Measurements from ENCODE around the gene CCNL1.

The CCNL1 gene

DNA sequence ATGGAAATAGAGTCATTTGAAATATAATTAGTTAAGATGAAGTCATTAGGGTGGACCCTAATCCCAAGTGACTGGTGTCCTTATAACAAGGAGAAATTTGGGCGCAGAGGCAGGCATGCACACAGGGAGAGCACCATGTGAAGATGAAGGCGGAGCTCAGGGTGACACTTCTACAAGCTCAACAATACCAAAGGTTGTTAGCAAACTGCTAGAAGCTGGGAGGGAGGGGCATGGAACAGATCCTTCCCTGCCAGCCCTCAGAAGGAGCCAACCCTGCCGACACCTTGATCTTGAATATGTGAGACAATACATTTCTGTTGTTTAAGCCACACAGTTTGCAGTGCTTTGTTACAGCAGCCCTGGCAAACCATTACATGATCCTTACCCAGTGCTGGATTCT lies 57.8 kb downstream of the CCNL1 start:
- DNase-seq = no peak

DNA sequence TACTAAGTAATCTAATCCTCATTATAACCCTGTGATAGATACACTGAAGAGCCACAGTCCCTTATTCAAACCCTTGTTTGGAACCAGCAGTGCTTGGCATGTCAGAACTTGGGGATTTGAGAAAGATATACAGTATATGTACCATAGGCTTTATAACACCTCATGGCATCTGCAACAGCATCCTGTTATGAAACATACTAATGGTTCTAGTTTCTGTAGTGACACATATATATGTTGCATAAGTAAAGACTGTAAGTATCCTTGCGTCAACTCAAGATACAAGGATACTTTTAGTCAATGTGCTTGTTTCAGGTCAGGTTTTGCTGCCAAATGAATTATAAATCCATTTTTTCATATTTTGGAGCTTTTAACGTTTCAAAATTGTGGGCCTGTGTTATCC lies 58.5 kb downstream of the CCNL1 start:
- no peak for DNase-seq

DNA sequence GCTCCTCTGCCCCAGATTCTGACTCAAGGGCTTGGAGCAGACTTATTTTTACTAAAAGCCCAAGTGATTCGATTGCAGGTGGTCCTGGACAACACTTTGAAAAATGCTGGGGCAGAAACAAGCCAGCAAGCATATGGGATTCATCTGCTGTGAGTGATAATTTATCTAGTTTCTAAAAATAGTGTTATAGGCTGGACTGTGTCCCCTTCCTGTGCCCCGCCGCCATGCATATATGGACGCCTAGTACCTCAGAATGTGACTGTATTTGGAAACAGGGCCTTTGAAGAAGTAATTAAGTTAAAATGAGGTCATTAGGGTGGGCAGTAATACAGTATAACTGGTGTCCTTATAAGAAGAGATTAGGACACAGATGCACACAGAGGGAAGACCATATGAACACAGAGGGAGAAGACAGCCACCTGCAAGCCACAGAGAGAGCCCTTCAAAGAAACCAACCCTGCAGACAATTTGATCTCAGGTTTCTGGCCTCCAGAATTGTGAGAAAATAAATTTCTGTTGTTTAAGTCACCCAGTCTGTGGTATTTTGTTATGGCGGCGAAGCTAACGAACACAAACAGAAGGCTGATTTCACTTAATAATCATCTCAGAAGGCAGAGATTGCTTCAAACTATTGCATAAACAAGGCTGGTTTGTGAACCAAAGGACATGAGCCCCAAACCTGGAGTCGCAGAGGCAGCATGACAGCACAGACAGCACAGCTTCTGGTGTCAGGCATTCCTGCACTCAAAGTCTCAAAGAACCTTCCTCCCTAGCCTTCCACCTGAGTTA lies 59.1 kb downstream of the CCNL1 start:
- no peak for DNase-seq

DNA sequence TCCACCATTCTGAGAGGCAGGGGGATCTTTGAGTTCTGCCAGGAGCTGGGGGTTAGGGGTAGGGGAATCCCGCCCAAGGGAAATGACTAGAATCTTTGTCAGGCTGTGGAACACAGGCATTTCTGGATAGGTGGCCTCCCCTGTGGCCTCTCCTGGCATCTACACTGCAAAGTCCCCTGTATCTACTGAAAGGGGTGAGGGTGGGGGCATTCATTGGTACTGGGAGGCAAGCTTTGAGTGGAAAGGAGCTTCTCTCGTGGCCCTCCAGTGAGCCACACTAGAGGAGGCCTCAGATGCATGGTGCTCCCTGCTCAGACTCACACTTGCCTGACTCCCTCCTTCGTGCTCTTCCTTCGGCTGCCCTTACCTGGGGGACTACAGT lies 59.9 kb downstream of the CCNL1 start:
- DNase-seq = no peak

DNA sequence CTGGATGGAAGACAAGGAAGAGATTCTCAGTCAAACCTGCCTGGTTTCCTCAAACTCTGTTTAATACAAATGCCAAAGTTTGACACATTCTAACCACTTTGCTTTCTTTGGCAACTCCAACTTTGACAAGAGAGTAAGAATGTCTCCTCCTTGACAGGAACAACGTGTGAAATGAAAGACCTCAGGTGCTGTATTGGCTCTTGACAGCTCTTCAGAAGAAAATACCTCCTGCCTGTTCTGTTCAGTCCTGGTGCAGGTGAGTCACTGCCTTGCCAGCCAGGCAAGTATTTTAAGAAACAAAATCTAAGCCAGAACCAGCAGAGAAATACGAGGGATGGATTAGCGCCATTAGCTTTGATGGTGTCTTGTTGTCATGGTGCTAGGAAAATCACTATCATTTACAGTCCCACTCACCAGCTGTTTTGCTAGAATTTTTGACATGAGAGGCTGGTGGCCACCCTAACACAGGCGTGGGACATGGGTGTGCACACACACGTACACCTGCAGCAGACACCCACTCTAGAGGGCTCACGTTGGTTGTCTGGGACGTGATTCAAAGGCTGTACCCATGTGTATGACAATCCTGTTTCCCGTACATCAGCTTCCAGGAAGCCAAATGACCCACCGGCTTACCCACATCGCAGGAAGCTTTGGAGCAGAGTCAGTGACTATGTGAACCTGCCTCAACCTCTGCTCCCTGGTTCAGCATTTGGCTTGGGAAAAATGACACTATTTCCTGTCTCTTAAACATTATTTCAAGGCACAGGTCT lies 60.4 kb downstream of the CCNL1 start:
- DNase-seq = no peak

DNA sequence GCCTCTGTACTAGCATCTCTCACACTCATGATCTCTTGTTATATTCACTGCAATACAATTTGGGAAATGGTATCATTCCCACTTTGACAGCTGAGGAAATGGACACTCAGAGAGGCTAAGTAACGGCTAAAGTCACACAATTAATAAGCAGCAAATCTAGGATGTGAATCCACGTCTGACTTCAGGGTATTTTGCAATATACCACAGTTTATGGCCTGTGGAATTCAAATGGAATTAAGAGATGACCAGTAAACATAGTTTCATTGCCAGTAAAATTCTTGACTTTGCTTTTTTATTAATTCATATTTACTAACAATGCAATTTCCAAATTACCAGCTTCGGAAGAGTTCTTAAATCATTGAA lies 61.1 kb downstream of the CCNL1 start:
- no peak for DNase-seq

DNA sequence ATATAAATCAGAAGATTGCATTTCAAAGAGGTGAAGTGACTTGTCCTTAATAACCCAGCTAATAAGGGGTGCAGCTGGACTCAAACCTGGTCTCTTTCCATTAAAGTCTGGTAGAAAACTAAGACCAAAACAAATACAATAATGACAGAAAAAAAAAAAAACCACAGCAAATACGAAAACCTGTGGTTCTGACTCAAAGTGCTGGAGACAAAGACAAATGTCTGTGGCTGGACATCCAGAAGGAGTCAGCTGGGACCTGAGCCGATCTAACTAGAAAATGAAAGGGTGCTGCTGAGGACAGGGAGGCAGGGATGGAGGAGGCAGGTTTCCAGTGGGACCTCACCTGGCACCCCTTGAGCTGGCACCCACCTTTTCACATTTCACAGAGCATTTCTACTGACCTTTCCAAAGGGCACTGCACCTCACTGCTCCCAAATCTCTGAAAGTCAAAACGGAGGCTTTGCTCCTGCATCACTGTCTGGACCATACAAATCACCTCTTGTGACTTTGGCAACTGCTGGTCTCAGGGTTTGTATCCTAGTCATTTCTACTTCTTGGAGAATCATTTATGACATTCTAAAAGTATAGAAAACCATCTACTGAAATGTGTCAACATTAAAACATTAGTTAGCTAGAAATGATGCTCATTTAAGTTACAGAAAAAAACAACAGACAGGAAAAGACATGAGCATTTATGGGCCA lies 61.7 kb downstream of the CCNL1 start:
- DNase-seq = no peak

All from NCI-H1105 (cell line).